HG02571 (cell line): ENCODE measurements around the gene UFSP2.

ENCODE experiments used
- ATAC-seq: cut with Tn5 transposase; IDR thresholded peaks from one replicate; pipeline ENCODE4 v1.9.1; 2021; ENCODE audit warnings: mild to moderate bottlenecking, moderate library complexity; ENCODE audit not compliant: unreplicated experiment

UFSP2 gene

GRCh38 chr4:185358514-185358913 is 67.2 kb downstream of the UFSP2 start:
- no peak for ATAC-seq

DNA sequence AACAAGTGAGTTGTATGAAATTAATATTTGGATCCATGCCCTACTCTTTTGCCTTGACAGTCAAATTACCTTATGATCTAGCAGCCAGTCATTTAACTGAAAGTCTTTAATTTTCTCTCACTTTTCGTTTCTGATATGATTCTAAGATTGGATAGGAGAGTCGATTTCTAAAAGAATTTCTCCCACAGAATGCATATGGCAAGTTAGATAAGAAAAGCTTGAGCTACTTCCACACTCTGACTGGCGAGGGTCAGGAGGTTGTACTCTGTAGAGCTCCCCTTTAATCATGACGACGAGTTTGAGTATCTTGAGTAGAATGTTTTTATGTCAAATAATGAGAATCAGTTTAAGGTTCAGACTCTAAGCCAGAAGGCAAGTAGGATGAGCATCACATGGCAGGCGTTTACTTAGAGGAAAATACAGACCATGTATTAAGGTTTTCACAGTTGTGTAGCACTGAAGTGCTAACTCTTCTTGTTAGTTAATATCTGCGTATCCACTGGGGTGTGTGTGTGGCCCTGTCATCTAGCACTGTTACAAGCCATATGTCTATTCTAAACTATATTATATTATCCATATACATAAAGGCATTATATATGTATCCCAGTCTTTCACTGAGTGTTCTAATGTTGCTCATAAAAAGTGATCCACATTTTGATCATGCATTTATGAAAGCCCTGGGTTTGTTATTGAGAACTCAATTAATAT is 67.9 kb downstream of the UFSP2 start:
- ATAC-seq: no peak

DNA sequence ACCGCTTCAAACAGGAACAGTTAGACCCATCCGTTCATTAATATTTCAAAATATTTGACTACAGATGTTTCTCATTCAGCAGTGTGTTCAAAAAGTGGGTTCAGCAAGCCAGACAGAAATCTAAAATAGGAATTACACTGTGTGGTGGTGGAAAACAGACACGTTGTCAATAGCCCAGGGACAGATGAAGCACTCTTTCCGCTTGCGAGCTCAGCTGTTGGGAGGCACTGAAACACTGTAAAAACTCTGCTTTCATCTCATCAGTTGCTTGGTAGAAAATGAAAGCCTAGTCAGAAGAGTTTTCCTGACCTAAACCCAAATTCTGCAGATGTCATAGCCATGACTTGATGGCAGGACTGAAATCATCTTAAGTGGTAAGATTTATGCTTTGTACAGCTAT is 68.6 kb downstream of the UFSP2 start:
- ATAC-seq: no peak

- ATAC-seq: no peak
Observed at GRCh38 chr4:185352741-185353140, 73.0 kb downstream of the UFSP2 start.

- no peak for ATAC-seq
Observed at GRCh38 chr4:185352202-185352601, 73.6 kb downstream of the UFSP2 start.

- no peak for ATAC-seq
Observed at GRCh38 chr4:185351691-185352090, 74.1 kb downstream of the UFSP2 start.
